Tibial artery (tissue), 4 donors: Measurements from ENCODE around the gene NOS1.

Experiments
- DNase-seq, 2 donors: peaks; one replicate each; pipeline ENCODE4 v3.0.0-alpha.2; 2019
- H3K27ac ChIP-seq, 2 donors: fragments of 200-600 bp; sonication (generic) in 1 of 2; 1 replicate in 1 of 2; 2 replicates in 1 of 2; pipeline ENCODE4 v1.5.1; 2018 to 2019; ENCODE audit warnings: mild to moderate bottlenecking in 1 of 2
- H3K27me3 ChIP-seq, 2 donors: fragments of 200-600 bp; sonication (generic) in 1 of 2; one replicate each; pipeline versions ENCODE4 v1.5.1 to v1.6.0; 2016 to 2019
- H3K36me3 ChIP-seq, 3 donors: fragments of 200-600 bp; sonication (generic) in 2 of 3; one replicate each; pipeline ENCODE4 v1.5.1; 2016 to 2019; ENCODE audit warnings: mild to moderate bottlenecking in 2 of 3
- H3K4me1 ChIP-seq, 4 donors: fragments of 200-600 bp; sonication (generic) in 2 of 4; 1 replicate in 3 of 4; 2 replicates in 1 of 4; pipeline ENCODE4 v1.5.1; 2016 to 2019
- H3K4me3 ChIP-seq, 2 donors: fragments of 200-600 bp; sonication (generic) in 1 of 2; 1 replicate in 1 of 2; 2 replicates in 1 of 2; pipeline ENCODE4 v1.5.1; 2018 to 2019; ENCODE audit warnings: mild to moderate bottlenecking in 2 of 2
- H3K9me3 ChIP-seq, 3 donors: fragments of 200-600 bp; sonication (generic) in 1 of 3; one replicate each; pipeline ENCODE4 v1.5.1; 2016 to 2019
- CTCF ChIP-seq, 2 experiments: fragments of 200-600 bp in 1 of 2; fragments of 450-650 bp in 1 of 2; IDR thresholded peaks; one replicate each; pipeline ENCODE4 v1.5.1; 2017 to 2019; ENCODE audit warnings: antibody characterized with exemption in 2 of 2, mild to moderate bottlenecking in 1 of 2, moderate library complexity in 1 of 2
- intact Hi-C: fragments of 100-400 bp; cut with DNase I; formaldehyde crosslinking; loops from one replicate; pipeline ENCODE4 v1.15.0; 2023; ENCODE audit warnings: low total_unique reads

The NOS1 gene

GRCh38 chr12:117192057-117192456 lies 169.4 kb downstream of the NOS1 start:
- no peak for DNase-seq
- intact Hi-C loops = no loop called here
- Histone ChIP-seq H3K9me3 (no peaks in the 10 kb centered on the region), H3K27ac (no peak overlapping the region), H3K4me3 (no peak overlapping the region), H3K36me3 (peaks cover 0 to 6% (median under 1%) of the 10 kb centered on the region in 3 donors), H3K27me3 (no peaks in the 10 kb centered on the region), H3K4me1 (peaks cover 0 to 16% (median 9%) of the 10 kb centered on the region in 4 donors)
- no peak for TF ChIP-seq CTCF (IDR thresholded peaks at IDR 0.05)

- H3K4me1 ChIP-seq = peaks cover 0 to 16% (median 9%) of the 10 kb centered on the region in 4 donors
Measured at GRCh38 chr12:117190210-117190781, 171.1 kb downstream of the NOS1 start, which contains the start of gene FBXO21. Gene FBXO21, minus strand, starts transcription at chr12:117190470. Its CDS starts 14 bp downstream, at chr12:117190456.

GRCh38 chr12:117189725-117190209 lies 171.7 kb downstream of the NOS1 start:
- Histone ChIP-seq H3K4me1 (peaks cover 0 to 16% (median 9%) of the 10 kb centered on the region in 4 donors), H3K36me3 (peaks cover 17 to 27% (median 20%) of the 10 kb centered on the region in 3 donors), H3K9me3 (no peaks in the 10 kb centered on the region), H3K27ac (peak overlapping the region; percentile 78 to 81), H3K4me3 (peak overlapping the region; percentile 82 to 91), H3K27me3 (no peaks in the 10 kb centered on the region)
- intact Hi-C loops = no loop called here
- peak; percentile 30 to 69 for DNase-seq
- TF ChIP-seq CTCF (IDR thresholded peaks at IDR 0.05) = no peak

More at GRCh38 chr12:117190210-117190781, 171.1 kb downstream of the NOS1 start, which contains the start of gene FBXO21:
- no peak for TF ChIP-seq CTCF (IDR thresholded peaks at IDR 0.05)
- Histone ChIP-seq H3K9me3 (no peaks in the 10 kb centered on the region), H3K27ac (peak within 1 kb of the TSS; percentile 78 to 81), H3K36me3 (peaks cover 12 to 23% (median 15%) of the 10 kb centered on the region in 3 donors), H3K27me3 (no peaks in the 10 kb centered on the region), H3K4me3 (peak within 1 kb of the TSS; percentile 82 to 91)
- peak; percentile 91 to 94 for DNase-seq
- intact Hi-C loops = no loop called here

GRCh38 chr12:117188961-117189724 lies 172.3 kb downstream of the NOS1 start:
- intact Hi-C loops = no loop called here
- H3K36me3 ChIP-seq = peaks cover 23 to 33% (median 27%) of the 10 kb centered on the region in 3 donors
- H3K4me3 ChIP-seq = peak overlapping the region; percentile 82 to 91
- H3K4me1 ChIP-seq = peaks cover 0 to 16% (median 9%) of the 10 kb centered on the region in 4 donors
- peak overlapping the region; percentile 78 to 81 for H3K27ac ChIP-seq
- no peaks in the 10 kb centered on the region for H3K9me3 ChIP-seq
- no peaks in the 10 kb centered on the region for H3K27me3 ChIP-seq
- TF ChIP-seq CTCF (IDR thresholded peaks at IDR 0.05) = no peak
- DNase-seq = peak in 1 of 2 donors; percentile 26

GRCh38 chr12:117188121-117188665 lies 173.2 kb downstream of the NOS1 start:
- TF ChIP-seq CTCF (IDR thresholded peaks at IDR 0.05) = no peak
- H3K9me3 ChIP-seq = no peaks in the 10 kb centered on the region
- H3K4me1 ChIP-seq = peaks cover 0 to 16% (median 9%) of the 10 kb centered on the region in 4 donors
- no peak for DNase-seq
- peaks cover 28 to 41% (median 32%) of the 10 kb centered on the region in 3 donors for H3K36me3 ChIP-seq
- intact Hi-C loops = no loop called here
- no peak overlapping the region for H3K27ac ChIP-seq
- H3K4me3 ChIP-seq = no peak overlapping the region
- H3K27me3 ChIP-seq = no peaks in the 10 kb centered on the region
